OCI-LY1 (cell line): ENCODE measurements around the gene HIP1R.

Source experiments
- H2AFZ ChIP-seq: fragments of 200-600 bp; sonication (generic), shearing (Covaris generic); 2 replicates; pipeline ENCODE4 v1.6.0; 2014; ENCODE audit warnings: antibody characterized with exemption, mild to moderate bottlenecking, low read length
- H3F3A ChIP-seq: fragments of 200-600 bp; sonication (generic), shearing (Covaris generic); 2 replicates; pipeline ENCODE4 v1.6.0; 2014; ENCODE audit warnings: mild to moderate bottlenecking, antibody characterized with exemption, low read length, moderate library complexity; ENCODE audit not compliant: insufficient read depth
- H3K27ac ChIP-seq: fragments of 200-600 bp; sonication (generic); 2 replicates; pipeline ENCODE4 v1.5.1; 2014; ENCODE audit warnings: low read length, mixed run types, mild to moderate bottlenecking, low read depth; ENCODE audit not compliant: poor library complexity, severe bottlenecking
- H3K27me3 ChIP-seq: fragments of 200-600 bp; sonication (generic); 2 replicates; pipeline ENCODE4 v1.6.0; 2014; ENCODE audit warnings: antibody characterized with exemption, mild to moderate bottlenecking, low read length, moderate library complexity; ENCODE audit not compliant: insufficient read depth
- H3K36me3 ChIP-seq: fragments of 200-600 bp; sonication (generic); 2 replicates; pipeline ENCODE4 v1.6.1; 2014; ENCODE audit warnings: mild to moderate bottlenecking, antibody characterized with exemption, low read length, moderate library complexity, mixed read lengths; ENCODE audit not compliant: insufficient read depth
- H3K4me1 ChIP-seq: fragments of 200-600 bp; sonication (generic); 2 replicates; pipeline ENCODE4 v1.5.1; 2014; ENCODE audit warnings: mild to moderate bottlenecking, low read length, moderate library complexity; ENCODE audit not compliant: insufficient read depth, severe bottlenecking
- H3K4me2 ChIP-seq: fragments of 200-600 bp; sonication (generic), shearing (Covaris generic); 2 replicates; pipeline ENCODE4 v1.6.1; 2014; ENCODE audit warnings: low read length
- H3K4me3 ChIP-seq: fragments of 200-600 bp; sonication (generic); 2 replicates; pipeline ENCODE4 v1.5.1; 2014; ENCODE audit warnings: low read length, low read depth, mild to moderate bottlenecking, mixed read lengths; ENCODE audit not compliant: poor library complexity, severe bottlenecking
- H3K79me2 ChIP-seq: fragments of 200-600 bp; shearing (Covaris generic); 2 replicates; pipeline ENCODE4 v1.6.1; 2016; ENCODE audit warnings: mixed run types, low read length, mixed read lengths; ENCODE audit not compliant: insufficient read depth
- H3K9ac ChIP-seq: fragments of 200-600 bp; sonication (generic), shearing (Covaris generic); 2 replicates; pipeline ENCODE4 v1.6.1; 2014; ENCODE audit warnings: mild to moderate bottlenecking, low read length, mixed read lengths
- H3K9me2 ChIP-seq: fragments of 200-600 bp; sonication (generic), shearing (Covaris generic); 2 replicates; pipeline ENCODE4 v1.6.1; 2014; ENCODE audit warnings: low read depth, mild to moderate bottlenecking, low read length, mixed read lengths
- H3K9me3 ChIP-seq: fragments of 200-600 bp; shearing (Covaris generic); 2 replicates; pipeline ENCODE4 v1.6.1; 2014; ENCODE audit warnings: low read length, mixed read lengths
- H4K20me1 ChIP-seq: fragments of 200-600 bp; sonication (generic), shearing (Covaris generic); 2 replicates; pipeline ENCODE4 v1.6.0; 2016; ENCODE audit warnings: mild to moderate bottlenecking, low read length; ENCODE audit not compliant: insufficient read depth
- CTCF ChIP-seq: fragments of 200-600 bp; sonication (generic), shearing (Covaris generic); IDR thresholded peaks from 2 replicates; pipeline ENCODE4 v1.5.1; 2017; ENCODE audit warnings: mild to moderate bottlenecking, antibody characterized with exemption, low read length, moderate library complexity, mixed read lengths
- EZH2 ChIP-seq: fragments of 200-600 bp; sonication (generic), shearing (Covaris generic); IDR thresholded peaks from 2 replicates; pipeline ENCODE4 v1.8.0; 2017; ENCODE audit warnings: borderline replicate concordance, mixed run types, mild to moderate bottlenecking, antibody characterized with exemption, low read length, moderate library complexity, mixed read lengths

Gene HIP1R

DNA sequence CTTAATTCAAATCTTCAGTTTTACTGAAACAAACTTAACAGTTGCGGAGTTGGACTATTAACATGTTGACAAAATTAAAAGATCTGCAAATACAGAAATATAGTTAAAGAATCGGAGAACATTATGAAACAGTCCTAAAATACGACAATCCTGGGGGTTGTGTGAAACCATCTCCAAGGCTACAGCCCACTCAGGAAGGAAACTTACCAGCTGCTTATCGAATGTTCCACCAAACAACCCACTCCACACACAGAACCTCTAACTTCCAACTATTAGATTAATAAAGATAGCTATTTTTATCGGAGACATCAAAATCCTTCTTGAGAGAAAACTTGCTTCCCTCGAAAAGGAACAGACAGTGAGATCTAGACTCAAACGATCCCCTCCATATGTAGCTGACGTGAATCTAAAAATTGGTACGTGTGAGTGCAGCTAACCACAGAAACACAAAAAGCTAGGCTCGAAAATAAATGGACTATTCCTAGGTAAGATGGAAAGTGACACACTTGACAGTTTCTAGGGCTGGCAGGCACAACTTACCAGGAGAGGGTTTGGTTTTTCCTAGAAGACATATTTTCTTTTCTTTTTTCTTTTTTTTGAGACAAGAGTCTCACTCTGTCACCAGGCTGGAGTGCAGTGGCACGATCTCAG is 47.8 kb downstream of the HIP1R start:
- no peak overlapping the region for H3K4me3 ChIP-seq
- no peaks in the 10 kb centered on the region for H3K79me2 ChIP-seq
- no peak for TF ChIP-seq CTCF
- no peak for TF ChIP-seq EZH2
- H3K9me2 ChIP-seq: no peaks in the 10 kb centered on the region
- H4K20me1 ChIP-seq: no peaks in the 10 kb centered on the region
- no peaks in the 10 kb centered on the region for H3K27me3 ChIP-seq
- no peak overlapping the region for H3K4me2 ChIP-seq
- no peak overlapping the region for H2AFZ ChIP-seq
- no peak overlapping the region for H3K9ac ChIP-seq
- H3K27ac ChIP-seq: no peak overlapping the region
- no peaks in the 10 kb centered on the region for H3F3A ChIP-seq
- no peaks in the 10 kb centered on the region for H3K36me3 ChIP-seq
- no peaks in the 10 kb centered on the region for H3K9me3 ChIP-seq
- H3K4me1 ChIP-seq: peaks cover 21% of the 10 kb centered on the region

GRCh38 chr12:122884091-122884826 is 49.0 kb downstream of the HIP1R start:
- Histone ChIP-seq H4K20me1 (no peaks in the 10 kb centered on the region), H3F3A (no peaks in the 10 kb centered on the region), H3K79me2 (no peaks in the 10 kb centered on the region), H2AFZ (no peak overlapping the region), H3K9me2 (no peaks in the 10 kb centered on the region), H3K4me2 (no peak overlapping the region), H3K9me3 (no peaks in the 10 kb centered on the region), H3K36me3 (no peaks in the 10 kb centered on the region), H3K4me1 (peaks cover 33% of the 10 kb centered on the region), H3K4me3 (no peak overlapping the region), H3K9ac (no peak overlapping the region), H3K27ac (no peak overlapping the region), H3K27me3 (no peaks in the 10 kb centered on the region)
- no peak for TF ChIP-seq CTCF
- TF ChIP-seq EZH2: no peak

- TF ChIP-seq EZH2: no peak
- TF ChIP-seq CTCF: no peak
- H4K20me1 ChIP-seq: no peaks in the 10 kb centered on the region
Measured at GRCh38 chr12:122884860-122885259, 49.6 kb downstream of the HIP1R start.

More at GRCh38 chr12:122884860-122885259, 49.6 kb downstream of the HIP1R start:
- no peaks in the 10 kb centered on the region for H3F3A ChIP-seq
- H3K27ac ChIP-seq: no peak overlapping the region
- H3K4me1 ChIP-seq: peaks cover 39% of the 10 kb centered on the region
- no peak overlapping the region for H3K4me2 ChIP-seq
- no peak overlapping the region for H3K9ac ChIP-seq
- no peaks in the 10 kb centered on the region for H3K36me3 ChIP-seq
- H3K27me3 ChIP-seq: no peaks in the 10 kb centered on the region
- no peak overlapping the region for H2AFZ ChIP-seq
- no peak overlapping the region for H3K4me3 ChIP-seq
- no peaks in the 10 kb centered on the region for H3K79me2 ChIP-seq
- no peaks in the 10 kb centered on the region for H3K9me3 ChIP-seq
- H3K9me2 ChIP-seq: no peaks in the 10 kb centered on the region
